GM06990 (cell line): ENCODE data around the gene TUFM.
"Not testable (repeated sequence)": the region's sequence is repeated elsewhere in the genome, so short reads cannot be mapped to it uniquely, and the experiment has no call there.

Experiments
- DNase-seq: peaks from one replicate; pipeline ENCODE4 v3.0.0-alpha.2; 2011; ENCODE audit not compliant: insufficient read length; ENCODE audit errors: extremely low read depth
- H3K27me3 ChIP-seq: replicated peaks from 2 replicates; pipeline ENCODE4 v1.6.0; 2011; ENCODE audit warnings: low read length; ENCODE audit not compliant: control insufficient read depth, insufficient read depth
- H3K36me3 ChIP-seq: 2 replicates; pipeline ENCODE4 v1.5.1; 2011; ENCODE audit warnings: low read length; ENCODE audit not compliant: control insufficient read depth, insufficient read depth
- H3K4me3 ChIP-seq: replicated peaks from 2 replicates; pipeline ENCODE4 v1.5.1; 2011; ENCODE audit warnings: low read depth, mild to moderate bottlenecking, control low read depth, low read length
- TF ChIP-seq, protein P1 (sequence below): IDR thresholded peaks from 2 replicates; pipeline ENCODE4 v1.5.1; 2011; ENCODE audit warnings: low read length, control low read depth, mild to moderate bottlenecking, inconsistent platforms; ENCODE audit not compliant: insufficient read depth, poor library complexity, severe bottlenecking

TUFM gene

DNA sequence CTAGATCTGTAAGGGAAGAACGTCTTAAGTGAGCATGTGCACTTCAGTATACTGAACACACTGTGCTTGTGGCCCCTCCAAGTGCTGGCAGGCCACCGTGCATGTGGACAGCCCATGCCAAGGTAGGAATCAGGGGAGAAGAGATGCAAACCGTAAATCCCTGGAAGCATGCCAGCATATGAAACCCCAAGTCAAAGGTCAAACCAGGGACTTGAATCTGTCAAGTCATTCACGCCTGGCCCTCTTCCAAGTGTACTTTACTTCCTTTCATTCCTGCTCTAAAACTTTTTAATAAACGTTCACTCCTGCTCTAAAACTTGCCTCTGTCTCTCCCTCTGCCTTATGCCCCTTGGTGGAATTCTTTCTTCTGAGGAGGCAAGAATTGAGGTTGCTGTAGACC lies 26.1 kb downstream of the TUFM start:
- no peak overlapping the region for H3K4me3 ChIP-seq
- H3K36me3 ChIP-seq, result peaks cover 2% of the 10 kb centered on the region; the same call in 1 of the 2 replicates
- no peaks in the 10 kb centered on the region for H3K27me3 ChIP-seq
- DNase-seq, result no peak
- TF ChIP-seq, protein P1, sequence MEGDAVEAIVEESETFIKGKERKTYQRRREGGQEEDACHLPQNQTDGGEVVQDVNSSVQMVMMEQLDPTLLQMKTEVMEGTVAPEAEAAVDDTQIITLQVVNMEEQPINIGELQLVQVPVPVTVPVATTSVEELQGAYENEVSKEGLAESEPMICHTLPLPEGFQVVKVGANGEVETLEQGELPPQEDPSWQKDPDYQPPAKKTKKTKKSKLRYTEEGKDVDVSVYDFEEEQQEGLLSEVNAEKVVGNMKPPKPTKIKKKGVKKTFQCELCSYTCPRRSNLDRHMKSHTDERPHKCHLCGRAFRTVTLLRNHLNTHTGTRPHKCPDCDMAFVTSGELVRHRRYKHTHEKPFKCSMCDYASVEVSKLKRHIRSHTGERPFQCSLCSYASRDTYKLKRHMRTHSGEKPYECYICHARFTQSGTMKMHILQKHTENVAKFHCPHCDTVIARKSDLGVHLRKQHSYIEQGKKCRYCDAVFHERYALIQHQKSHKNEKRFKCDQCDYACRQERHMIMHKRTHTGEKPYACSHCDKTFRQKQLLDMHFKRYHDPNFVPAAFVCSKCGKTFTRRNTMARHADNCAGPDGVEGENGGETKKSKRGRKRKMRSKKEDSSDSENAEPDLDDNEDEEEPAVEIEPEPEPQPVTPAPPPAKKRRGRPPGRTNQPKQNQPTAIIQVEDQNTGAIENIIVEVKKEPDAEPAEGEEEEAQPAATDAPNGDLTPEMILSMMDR, result no peak

DNA sequence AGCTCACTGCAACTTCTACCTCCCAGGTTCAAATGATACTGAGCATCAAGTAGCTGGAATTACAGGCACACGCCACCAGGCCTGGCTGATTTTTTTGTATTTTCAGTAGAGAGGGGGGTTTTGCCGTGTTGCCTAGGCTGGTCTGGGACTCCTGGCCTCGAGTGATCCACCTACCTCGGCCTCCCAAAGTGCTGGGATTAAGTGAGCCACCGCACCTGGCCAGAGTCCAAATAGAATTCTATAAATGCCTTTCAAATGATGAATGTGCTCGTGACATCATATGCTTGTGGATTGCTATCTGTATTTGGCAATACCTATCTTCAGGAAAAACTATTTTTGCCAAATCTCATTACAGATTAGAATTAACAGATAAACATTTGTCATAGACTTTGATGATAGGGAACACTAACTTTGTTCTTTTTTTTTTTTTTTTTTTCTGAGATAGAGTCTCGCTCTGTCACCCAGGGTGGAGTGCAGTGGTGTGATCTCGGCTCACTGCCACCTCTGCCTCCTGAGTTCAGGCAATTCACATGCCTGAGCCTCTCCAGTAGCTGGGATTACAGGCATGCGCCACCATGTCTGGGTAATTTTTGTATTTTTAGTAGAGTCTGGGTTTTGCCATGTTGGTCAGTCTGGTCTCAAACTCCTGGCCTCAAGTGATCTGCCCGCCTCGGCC lies 38.6 kb downstream of the TUFM start:
- H3K4me3 ChIP-seq, H3K36me3 ChIP-seq, DNase-seq, H3K27me3 ChIP-seq: not testable (repeated sequence)

DNA sequence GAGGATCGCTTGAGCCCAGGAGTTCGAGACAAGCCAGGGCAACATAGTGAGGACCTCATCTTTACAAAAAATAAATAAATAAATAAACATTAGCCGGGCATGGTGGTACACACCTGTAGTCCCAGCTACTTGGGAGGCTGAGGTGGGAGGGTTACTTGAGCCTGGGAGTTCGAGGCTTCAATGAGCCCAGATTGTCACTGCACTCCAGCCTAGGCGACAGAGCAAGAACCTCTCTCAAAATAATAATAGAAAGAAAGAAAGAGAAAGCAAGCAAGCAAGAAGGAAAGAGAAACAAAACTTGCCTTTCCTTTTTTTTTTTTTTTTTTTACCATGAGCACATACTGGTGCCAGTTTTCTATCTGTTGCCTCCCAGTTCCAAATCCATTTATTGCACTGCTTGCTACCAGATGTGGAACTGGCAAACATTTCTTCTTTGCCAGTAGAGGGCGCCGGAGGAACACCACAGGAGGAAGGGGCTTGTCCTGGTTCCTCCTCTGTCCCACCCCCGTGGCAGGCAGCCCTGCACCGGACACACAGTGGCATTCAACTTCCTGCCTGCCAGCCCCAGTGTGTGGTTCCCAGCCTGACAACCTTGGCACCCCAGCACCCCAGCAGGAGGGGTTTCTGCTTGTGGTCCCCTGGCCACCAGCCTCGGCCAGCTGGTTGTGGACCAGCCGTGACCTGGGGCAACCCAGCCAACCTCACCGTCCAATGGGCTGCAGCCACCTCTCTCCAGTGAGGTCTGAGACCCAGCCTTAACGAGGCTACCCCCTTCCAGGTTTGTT lies 43.7 kb downstream of the TUFM start:
- not testable (repeated sequence) for DNase-seq, H3K27me3 ChIP-seq, H3K36me3 ChIP-seq
- TF ChIP-seq, protein P1, result peak; percentile 32
- H3K4me3 ChIP-seq, result peak overlapping the region; percentile 25; the same call in 1 of the 2 replicates
